ENCODE data around the gene ATG2B.

GRCh38 chr14:96229315-96229714 lies 133.8 kb downstream of the ATG2B start:
- no peak for TF ChIP-seq CREB1 (IDR thresholded peaks at IDR 0.05; ENCODE audit: low read depth)
- no peak for TF ChIP-seq CEBPB (IDR thresholded peaks at IDR 0.05; ENCODE audit: borderline replicate concordance in 1 of 2, low read depth in 2 of 2, low read length in 2 of 2)
- no peak for TF ChIP-seq EP300 (IDR thresholded peaks at IDR 0.05; ENCODE audit: borderline replicate concordance in 1 of 2, control insufficient read depth in 1 of 2, low read depth in 2 of 2, low read length in 2 of 2)
- no peak for TF ChIP-seq TARDBP (IDR thresholded peaks at IDR 0.05; ENCODE audit: borderline replicate concordance)
- TF ChIP-seq MYC (IDR thresholded peaks at IDR 0.05; ENCODE audit: insufficient read depth, insufficient read length, insufficient replicate concordance, low read length, severe bottlenecking), result no peak
- TF ChIP-seq SMC3 (IDR thresholded peaks at IDR 0.05; ENCODE audit: borderline replicate concordance, low read length), result no peak
- TF ChIP-seq CTCF (IDR thresholded peaks at IDR 0.05 in 2 of 3, conservative IDR thresholded peaks at IDR 0.05 in 1 of 3; ENCODE audit: control insufficient read depth in 2 of 3, extremely low read depth in 1 of 3, insufficient read depth in 1 of 3, low read depth in 3 of 3, low read length in 3 of 3), result no peak
- TF ChIP-seq USF1 (IDR thresholded peaks at IDR 0.05; ENCODE audit: borderline replicate concordance, extremely low read length, insufficient read depth, low read depth, low read length), result no peak
- TF ChIP-seq SP1 (IDR thresholded peaks at IDR 0.05; ENCODE audit: low read depth, low read length), result no peak
- no peak for TF ChIP-seq NBN (IDR thresholded peaks at IDR 0.05)
